Chondrocyte (in vitro differentiated cells): Measurements from ENCODE around the gene SLC17A5. TPM values are rescaled to one million over a fixed set of nuclear protein-coding genes. Genes with fewer than 3 reads are reported as not detected.

Experiments
- DNase-seq: peaks from one replicate; pipeline ENCODE4 v3.0.0; 2021; ENCODE audit warnings: mixed read lengths, low spot score
- H3K27ac Mint-ChIP-seq: one replicate; pipeline ENCODE4 v1.8.0; 2021; ENCODE audit warnings: mild to moderate bottlenecking, moderate library complexity, mixed read lengths; ENCODE audit not compliant: unreplicated experiment
- H3K27me3 Mint-ChIP-seq: 2 replicates; pipeline ENCODE4 v1.8.0; 2021; ENCODE audit warnings: low read depth, mixed read lengths
- H3K36me3 Mint-ChIP-seq: 2 replicates; pipeline ENCODE4 v1.8.0; 2021; ENCODE audit warnings: low read depth, mixed read lengths
- H3K4me1 Mint-ChIP-seq: 2 replicates; pipeline ENCODE4 v1.8.0; 2021; ENCODE audit warnings: low read depth, mild to moderate bottlenecking, mixed read lengths
- H3K4me3 Mint-ChIP-seq: one replicate; pipeline ENCODE4 v1.8.0; 2021; ENCODE audit warnings: mild to moderate bottlenecking, moderate library complexity, mixed read lengths; ENCODE audit not compliant: unreplicated experiment
- H3K9me3 Mint-ChIP-seq: 2 replicates; pipeline ENCODE4 v1.8.0; 2021; ENCODE audit warnings: low read depth, mixed read lengths
- total RNA-seq: library from RNA; stranded (reverse); gene quantifications from 3 replicates; pipeline ENCODE4 v1.2.1, GENCODE V29; 2021
- TF ChIP-seq, protein P1 (sequence below): fragments of 200-600 bp; sonication (generic); IDR thresholded peaks from 2 replicates; pipeline ENCODE4 v1.5.0; 2021; ENCODE audit warnings: antibody characterized with exemption, mild to moderate bottlenecking, moderate library complexity

The SLC17A5 gene
- total RNA-seq, 1 donor from 2014 or later, result 33.0 TPM

DNA sequence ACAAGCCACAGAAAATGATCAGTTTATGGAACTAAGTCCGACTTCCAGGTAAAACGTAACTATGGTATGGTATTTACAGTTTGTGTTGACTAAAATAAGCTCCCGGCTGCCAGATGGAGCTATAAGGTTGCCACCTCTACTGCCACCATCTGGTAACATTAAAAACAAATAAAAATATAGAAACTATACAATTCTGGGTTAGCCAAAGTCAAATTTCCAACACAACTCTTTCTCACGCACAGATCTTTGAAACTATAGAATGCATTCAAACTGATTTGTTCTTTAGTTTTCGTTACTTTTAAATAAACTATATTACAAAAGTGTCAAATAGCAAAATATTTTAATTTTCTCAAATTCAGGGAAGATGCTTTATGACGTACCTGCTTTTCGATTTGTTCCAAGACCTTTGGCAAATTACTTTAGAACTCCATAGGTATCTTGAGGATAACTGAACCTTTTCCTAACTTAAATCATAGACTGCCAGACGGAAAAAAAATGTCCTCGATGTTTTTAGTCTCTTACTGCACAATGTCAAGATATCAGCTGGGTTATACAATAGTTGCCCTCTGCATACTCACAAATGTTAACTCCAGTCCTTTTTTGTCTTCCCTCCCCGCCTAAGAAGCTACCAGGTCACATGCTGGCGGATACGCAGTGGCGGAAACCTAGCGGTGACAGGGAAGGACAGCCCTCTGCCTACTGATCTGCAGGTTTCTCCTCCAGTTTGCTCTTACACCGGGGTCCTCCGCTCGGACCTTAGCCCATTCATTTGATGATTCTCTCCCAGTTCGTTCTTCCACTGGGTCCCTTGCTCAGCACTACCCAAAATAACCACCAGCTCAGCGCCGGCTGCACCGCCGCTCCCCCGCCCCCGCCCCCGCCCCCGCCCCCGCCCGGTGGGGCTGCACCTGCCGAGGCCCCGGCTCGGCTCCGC lies 888 bp downstream of the SLC17A5 start:
- Mint-ChIP-seq H3K27me3 (no peaks in the 10 kb centered on the region), H3K36me3 (peaks cover 8% of the 10 kb centered on the region), H3K4me3 (peak overlapping the region; percentile 97), H3K27ac (peak overlapping the region; percentile 96), H3K4me1 (peaks cover 36% of the 10 kb centered on the region), H3K9me3 (no peaks in the 10 kb centered on the region)
- no peak for DNase-seq
- TF ChIP-seq, protein P1, sequence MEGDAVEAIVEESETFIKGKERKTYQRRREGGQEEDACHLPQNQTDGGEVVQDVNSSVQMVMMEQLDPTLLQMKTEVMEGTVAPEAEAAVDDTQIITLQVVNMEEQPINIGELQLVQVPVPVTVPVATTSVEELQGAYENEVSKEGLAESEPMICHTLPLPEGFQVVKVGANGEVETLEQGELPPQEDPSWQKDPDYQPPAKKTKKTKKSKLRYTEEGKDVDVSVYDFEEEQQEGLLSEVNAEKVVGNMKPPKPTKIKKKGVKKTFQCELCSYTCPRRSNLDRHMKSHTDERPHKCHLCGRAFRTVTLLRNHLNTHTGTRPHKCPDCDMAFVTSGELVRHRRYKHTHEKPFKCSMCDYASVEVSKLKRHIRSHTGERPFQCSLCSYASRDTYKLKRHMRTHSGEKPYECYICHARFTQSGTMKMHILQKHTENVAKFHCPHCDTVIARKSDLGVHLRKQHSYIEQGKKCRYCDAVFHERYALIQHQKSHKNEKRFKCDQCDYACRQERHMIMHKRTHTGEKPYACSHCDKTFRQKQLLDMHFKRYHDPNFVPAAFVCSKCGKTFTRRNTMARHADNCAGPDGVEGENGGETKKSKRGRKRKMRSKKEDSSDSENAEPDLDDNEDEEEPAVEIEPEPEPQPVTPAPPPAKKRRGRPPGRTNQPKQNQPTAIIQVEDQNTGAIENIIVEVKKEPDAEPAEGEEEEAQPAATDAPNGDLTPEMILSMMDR, result peak; percentile 79

DNA sequence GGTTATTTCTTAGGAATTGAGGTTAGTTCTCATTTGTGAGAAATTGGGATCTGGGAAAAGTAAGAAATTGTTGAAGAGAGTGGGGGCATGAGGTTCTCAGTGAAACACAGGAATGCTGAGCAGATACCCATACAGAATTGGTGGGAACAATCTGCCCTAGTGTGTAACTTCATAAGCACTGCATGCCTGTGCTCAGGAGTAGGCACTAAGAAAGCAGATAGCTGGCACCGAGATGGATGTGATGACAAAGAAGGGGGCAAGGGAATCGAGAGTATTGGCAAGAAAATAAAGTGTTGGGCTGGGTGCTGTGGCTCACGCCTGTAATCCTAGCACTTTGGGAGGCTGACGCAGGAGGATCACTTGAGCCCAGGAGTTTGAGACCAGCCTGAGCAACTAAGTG lies 4.0 kb downstream of the SLC17A5 start:
- DNase-seq, result no peak
- peaks cover 58% of the 10 kb centered on the region for H3K4me1 Mint-ChIP-seq
- TF ChIP-seq, protein P1, result no peak
- H3K27me3 Mint-ChIP-seq, result no peaks in the 10 kb centered on the region
- H3K27ac Mint-ChIP-seq, result no peak overlapping the region
- no peak overlapping the region for H3K4me3 Mint-ChIP-seq
- peaks cover 12% of the 10 kb centered on the region for H3K36me3 Mint-ChIP-seq
- H3K9me3 Mint-ChIP-seq, result no peaks in the 10 kb centered on the region

DNA sequence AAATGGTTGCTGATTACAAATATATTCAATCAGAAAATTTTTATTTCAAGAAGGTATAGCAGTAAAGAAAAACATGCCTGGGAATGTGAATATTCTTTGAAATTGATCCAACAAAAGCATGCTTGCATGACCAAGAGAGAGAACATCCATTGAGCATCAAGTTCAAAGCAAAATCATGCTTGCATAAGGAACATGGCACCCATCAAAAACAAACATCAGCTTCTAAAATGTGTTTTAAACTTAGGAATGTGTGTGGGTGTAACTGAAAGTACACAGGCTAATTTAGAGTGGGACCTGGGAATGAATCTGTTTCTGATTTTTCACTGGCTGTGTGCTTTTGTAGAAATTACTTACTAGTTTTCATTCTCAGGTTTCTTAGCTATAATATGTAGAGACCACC lies 5.6 kb downstream of the SLC17A5 start:
- Mint-ChIP-seq H3K9me3 (no peaks in the 10 kb centered on the region), H3K27me3 (no peaks in the 10 kb centered on the region), H3K36me3 (peaks cover 12% of the 10 kb centered on the region), H3K4me1 (peaks cover 56% of the 10 kb centered on the region), H3K4me3 (no peak overlapping the region), H3K27ac (no peak overlapping the region)
- TF ChIP-seq, protein P1, result no peak
- DNase-seq, result no peak

DNA sequence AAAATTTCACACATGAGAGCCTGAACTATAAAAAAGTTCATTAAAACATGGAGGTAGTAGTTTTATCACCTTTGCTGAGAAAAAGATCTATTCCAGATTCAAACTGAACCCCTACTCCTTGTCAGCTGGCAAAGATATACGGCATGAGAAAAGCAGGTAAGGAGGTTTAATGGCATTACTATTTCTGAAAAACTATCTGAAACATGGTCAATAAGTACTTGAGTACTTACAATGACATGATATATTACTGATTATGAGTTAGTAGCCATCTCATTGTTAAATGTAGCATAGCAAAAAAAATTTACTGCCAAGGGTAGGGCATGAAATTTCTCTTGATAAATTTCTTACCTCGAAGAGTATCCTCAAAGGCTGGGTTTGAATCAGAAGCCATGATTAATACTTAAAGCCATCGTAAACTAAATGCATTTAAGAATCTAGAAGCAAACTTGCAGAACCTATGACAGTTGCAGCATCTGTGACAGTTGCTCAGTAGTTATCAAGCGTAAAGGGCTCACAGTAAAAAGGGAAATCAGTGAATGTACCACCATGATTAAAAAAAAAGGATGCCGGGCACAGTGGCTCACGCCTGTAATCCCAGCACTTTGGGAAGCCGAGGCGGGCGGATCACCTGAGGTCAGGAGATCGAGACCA lies 8.7 kb downstream of the SLC17A5 start:
- DNase-seq, result no peak
- Mint-ChIP-seq H3K27ac (peak overlapping the region; percentile 22), H3K9me3 (no peaks in the 10 kb centered on the region), H3K27me3 (no peaks in the 10 kb centered on the region), H3K36me3 (peaks cover 15% of the 10 kb centered on the region), H3K4me3 (peak overlapping the region; percentile 90), H3K4me1 (peaks cover 38% of the 10 kb centered on the region)
- TF ChIP-seq, protein P1, result no peak

DNA sequence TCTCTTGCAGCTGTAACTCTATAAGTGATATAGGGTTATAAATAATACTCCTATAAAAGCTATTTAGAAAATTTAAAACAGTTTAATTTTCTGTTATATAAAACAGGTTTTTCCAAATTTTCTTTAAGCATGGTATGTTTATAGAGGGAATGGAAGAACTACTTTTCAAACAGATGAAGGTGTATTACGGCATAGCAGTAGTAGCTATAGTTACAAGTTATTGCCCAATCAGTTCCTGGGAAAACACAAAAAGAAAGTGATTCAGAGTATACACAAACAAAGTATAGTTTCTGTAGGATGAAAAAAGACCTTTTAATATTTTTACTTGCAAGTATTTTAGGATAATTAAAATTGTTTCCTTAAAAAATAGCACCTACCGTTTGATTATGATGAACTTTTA lies 9.8 kb downstream of the SLC17A5 start:
- H3K27ac Mint-ChIP-seq, result no peak overlapping the region
- no peaks in the 10 kb centered on the region for H3K27me3 Mint-ChIP-seq
- H3K4me3 Mint-ChIP-seq, result no peak overlapping the region
- H3K9me3 Mint-ChIP-seq, result no peaks in the 10 kb centered on the region
- TF ChIP-seq, protein P1, result no peak
- peaks cover 16% of the 10 kb centered on the region for H3K36me3 Mint-ChIP-seq
- peaks cover 34% of the 10 kb centered on the region for H3K4me1 Mint-ChIP-seq
- DNase-seq, result no peak
